Measurements from ENCODE around the gene COQ4. TPM values are rescaled to one million over a fixed set of nuclear protein-coding genes. Genes with fewer than 3 reads are reported as not detected.

COQ4 gene
- total RNA-seq, 1 experiment from 2014 or later = 62.8 TPM

- no TSS peak for BruUV-seq (replicated peaks)
- H3K9me3 ChIP-seq (ENCODE audit: low read depth, low read length, poor library complexity, severe bottlenecking) = no peaks in the 10 kb centered on the region
- H3K27ac ChIP-seq (ENCODE audit: low read depth, low read length, poor library complexity, severe bottlenecking) = no peak overlapping the region
- TF ChIP-seq EZH2 (IDR thresholded peaks at IDR 0.05; ENCODE audit: borderline replicate concordance, low read depth, low read length, poor library complexity, severe bottlenecking) (no peak), CTCF (conservative IDR thresholded peaks at IDR 0.05; ENCODE audit: low read depth, low read length) (no peak)
- H3K4me3 ChIP-seq (ENCODE audit: low read depth, low read length, poor library complexity, severe bottlenecking) = no peak overlapping the region
- no peaks in the 10 kb centered on the region for H3K27me3 ChIP-seq (replicated peaks; ENCODE audit: insufficient read depth, low read depth, low read length, poor library complexity)
- H3K4me1 ChIP-seq (ENCODE audit: insufficient read depth, low read length, poor library complexity, severe bottlenecking) = no peaks in the 10 kb centered on the region
- H3K36me3 ChIP-seq (ENCODE audit: insufficient read depth, low read length, poor library complexity, severe bottlenecking) = no peaks in the 10 kb centered on the region
- POLR2A ChIA-PET (ENCODE audit: low non-redundant PET) = interaction anchor here (0.6 kb wide), 1 partner anchor 126 kb away, joined by 7 read pairs; no protein-coding TSS in a partner anchor
- no peak for DNase-seq (ENCODE audit: low spot score)
- CTCF ChIA-PET = no interaction called here
- intact Hi-C loops (cut with micrococcal nuclease; ENCODE audit: unreplicated experiment) = no loop called here
Observed at GRCh38 chr9:128293091-128293490, 29.5 kb upstream of the COQ4 start.

GRCh38 chr9:128294142-128294541 lies 28.5 kb upstream of the COQ4 start:
- H3K27me3 ChIP-seq (replicated peaks; ENCODE audit: insufficient read depth, low read depth, low read length, poor library complexity) = no peaks in the 10 kb centered on the region
- POLR2A ChIA-PET (ENCODE audit: low non-redundant PET) = no interaction called here

GRCh38 chr9:128296340-128297220 lies 26.1 kb upstream of the COQ4 start:
- no peak for TF ChIP-seq EZH2 (IDR thresholded peaks at IDR 0.05; ENCODE audit: borderline replicate concordance, low read depth, low read length, poor library complexity, severe bottlenecking)
- TF ChIP-seq CTCF (conservative IDR thresholded peaks at IDR 0.05; ENCODE audit: low read depth, low read length) = no peak
- no peak for DNase-seq (ENCODE audit: low spot score)
- no peak overlapping the region for H3K27ac ChIP-seq (ENCODE audit: low read depth, low read length, poor library complexity, severe bottlenecking)
- H3K9me3 ChIP-seq (ENCODE audit: low read depth, low read length, poor library complexity, severe bottlenecking) = no peaks in the 10 kb centered on the region
- H3K27me3 ChIP-seq (replicated peaks; ENCODE audit: insufficient read depth, low read depth, low read length, poor library complexity) = no peaks in the 10 kb centered on the region
- no TSS peak for BruUV-seq (replicated peaks)
- no peaks in the 10 kb centered on the region for H3K4me1 ChIP-seq (ENCODE audit: insufficient read depth, low read length, poor library complexity, severe bottlenecking)
- POLR2A ChIA-PET (ENCODE audit: low non-redundant PET) = interaction anchor here (0.8 kb wide), 1 partner anchor 7 kb away, joined by 3 read pairs; no protein-coding TSS in a partner anchor
- intact Hi-C loops (cut with micrococcal nuclease; ENCODE audit: unreplicated experiment) = loop anchor here (5.0 kb wide), 1 partner anchor 116 kb away; no protein-coding TSS in a partner anchor
- CTCF ChIA-PET = no interaction called here
- H3K4me3 ChIP-seq (ENCODE audit: low read depth, low read length, poor library complexity, severe bottlenecking) = no peak overlapping the region
- no peaks in the 10 kb centered on the region for H3K36me3 ChIP-seq (ENCODE audit: insufficient read depth, low read length, poor library complexity, severe bottlenecking)

More at GRCh38 chr9:128294142-128294541, 28.5 kb upstream of the COQ4 start:
- DNase-seq (ENCODE audit: low spot score) = no peak
- no peak for TF ChIP-seq EZH2 (IDR thresholded peaks at IDR 0.05; ENCODE audit: borderline replicate concordance, low read depth, low read length, poor library complexity, severe bottlenecking)
- TF ChIP-seq CTCF (conservative IDR thresholded peaks at IDR 0.05; ENCODE audit: low read depth, low read length) = no peak
- BruUV-seq (replicated peaks) = no TSS peak
- H3K4me3 ChIP-seq (ENCODE audit: low read depth, low read length, poor library complexity, severe bottlenecking) = no peak overlapping the region
- no peak overlapping the region for H3K27ac ChIP-seq (ENCODE audit: low read depth, low read length, poor library complexity, severe bottlenecking)
- intact Hi-C loops (cut with micrococcal nuclease; ENCODE audit: unreplicated experiment) = loop anchor here (2.0 kb wide), 1 partner anchor 47 kb away; the partner anchor contains the start of gene SLC27A4
- no peaks in the 10 kb centered on the region for H3K4me1 ChIP-seq (ENCODE audit: insufficient read depth, low read length, poor library complexity, severe bottlenecking)
- CTCF ChIA-PET = interaction anchor here (0.6 kb wide), 1 partner anchor 113 kb away, joined by 3 read pairs; no protein-coding TSS in a partner anchor
- no peaks in the 10 kb centered on the region for H3K9me3 ChIP-seq (ENCODE audit: low read depth, low read length, poor library complexity, severe bottlenecking)
- H3K36me3 ChIP-seq (ENCODE audit: insufficient read depth, low read length, poor library complexity, severe bottlenecking) = no peaks in the 10 kb centered on the region
